ENCODE data around the gene ENPP6.

Gene ENPP6

GRCh38 chr4:184104419-184105101 lies 113.1 kb downstream of the ENPP6 start:
- Histone ChIP-seq H3K9me3 (ENCODE audit: control insufficient read depth, insufficient read depth, low read depth, low read length) (no peaks in the 10 kb centered on the region), H3K4me3 (ENCODE audit: low read depth, low read length) (no peak overlapping the region), H3K4me1 (ENCODE audit: control insufficient read depth, insufficient read depth, low read length) (no peaks in the 10 kb centered on the region), H3K27ac (ENCODE audit: extremely low read depth, low read depth, low read length) (no peak overlapping the region), H3K36me3 (ENCODE audit: control insufficient read depth in 2 of 2, insufficient read depth in 1 of 2, low read length in 2 of 2) (no peaks in the 10 kb centered on the region)
- POLR2A ChIA-PET: no interaction called here
- CTCF ChIA-PET: interaction anchor here (0.5 to 0.6 kb wide), 2 partner anchors 104 to 697 kb away, joined by 3 to 4 read pairs; no protein-coding TSS in a partner anchor
- TF ChIP-seq ZNF280C (tag by site-specific recombination; IDR thresholded peaks at IDR 0.05): no peak
- no peak for TF ChIP-seq KLF1 (tag by site-specific recombination; IDR thresholded peaks at IDR 0.05)
- TF ChIP-seq ZNF473 (tag by site-specific recombination; IDR thresholded peaks at IDR 0.05): no peak
- TF ChIP-seq KLF9 (tag by site-specific recombination; IDR thresholded peaks at IDR 0.05; ENCODE audit: low read depth): no peak
- no peak for TF ChIP-seq ZNF488 (tag by site-specific recombination; IDR thresholded peaks at IDR 0.05)
- no peak for TF ChIP-seq ZNF362 (tag by site-specific recombination; IDR thresholded peaks at IDR 0.05)
- TF ChIP-seq ZNF626 (tag by site-specific recombination; IDR thresholded peaks at IDR 0.05): no peak
- TF ChIP-seq ZSCAN4 (tag by site-specific recombination; IDR thresholded peaks at IDR 0.05): no peak
- no peak for TF ChIP-seq ZNF660 (tag by site-specific recombination; IDR thresholded peaks at IDR 0.05)
- no peak for TF ChIP-seq FEZF1 (tag by site-specific recombination; IDR thresholded peaks at IDR 0.05)
- no peak for TF ChIP-seq ZNF747 (tag by site-specific recombination; IDR thresholded peaks at IDR 0.05)
- no peak for TF ChIP-seq ZNF791 (tag by site-specific recombination; IDR thresholded peaks at IDR 0.05)
- no peak for TF ChIP-seq ZNF157 (tag by site-specific recombination; IDR thresholded peaks at IDR 0.05)
- TF ChIP-seq ZNF501 (tag by site-specific recombination; IDR thresholded peaks at IDR 0.05): no peak

- Histone ChIP-seq H3K9me3 (ENCODE audit: control insufficient read depth, insufficient read depth, low read depth, low read length) (no peaks in the 10 kb centered on the region), H3K36me3 (ENCODE audit: control insufficient read depth in 2 of 2, insufficient read depth in 1 of 2, low read length in 2 of 2) (no peaks in the 10 kb centered on the region), H3K4me3 (ENCODE audit: low read depth, low read length) (no peak overlapping the region), H3K27ac (ENCODE audit: extremely low read depth, low read depth, low read length) (no peak overlapping the region), H3K4me1 (ENCODE audit: control insufficient read depth, insufficient read depth, low read length) (no peaks in the 10 kb centered on the region)
- CTCF ChIA-PET: interaction anchor here (0.6 kb wide), 1 partner anchor 103 kb away, joined by 3 read pairs; no protein-coding TSS in a partner anchor
- POLR2A ChIA-PET: no interaction called here
- TF ChIP-seq ZNF280C (tag by site-specific recombination; IDR thresholded peaks at IDR 0.05) (no peak), EGR2 (tag by site-specific recombination; IDR thresholded peaks at IDR 0.05; ENCODE audit: low read depth) (no peak), ZBTB11 (tag by site-specific recombination; conservative IDR thresholded peaks at IDR 0.05; ENCODE audit: low read depth) (no peak), ZNF175 (tag by site-specific recombination; IDR thresholded peaks at IDR 0.05) (no peak), ZNF521 (tag by site-specific recombination; IDR thresholded peaks at IDR 0.05) (no peak), KLF17 (tag by site-specific recombination; IDR thresholded peaks at IDR 0.05) (no peak), ZNF830 (tag by site-specific recombination; IDR thresholded peaks at IDR 0.05; ENCODE audit: low read depth) (no peak), MYNN (tag by site-specific recombination; IDR thresholded peaks at IDR 0.05; ENCODE audit: borderline replicate concordance) (no peak)
Observed at GRCh38 chr4:184103527-184104264, 114.0 kb downstream of the ENPP6 start.

Measured in HEK293 (cell line).